Erythroblast (primary cell): ENCODE results near the gene ARMC12.
"Not testable (repeated sequence)": the region's sequence is repeated elsewhere in the genome, so short reads cannot be mapped to it uniquely, and the experiment has no call there.

Source experiments
- GATA1 ChIP-seq: IDR thresholded peaks from 2 replicates; pipeline ENCODE4 v1.6.1; 2011; ENCODE audit warnings: low read depth, mild to moderate bottlenecking, control low read depth, low read length, moderate library complexity
- POLR2A ChIP-seq: IDR thresholded peaks from 2 replicates; pipeline ENCODE4 v1.6.1; 2011; ENCODE audit warnings: mild to moderate bottlenecking, low read length

DNA sequence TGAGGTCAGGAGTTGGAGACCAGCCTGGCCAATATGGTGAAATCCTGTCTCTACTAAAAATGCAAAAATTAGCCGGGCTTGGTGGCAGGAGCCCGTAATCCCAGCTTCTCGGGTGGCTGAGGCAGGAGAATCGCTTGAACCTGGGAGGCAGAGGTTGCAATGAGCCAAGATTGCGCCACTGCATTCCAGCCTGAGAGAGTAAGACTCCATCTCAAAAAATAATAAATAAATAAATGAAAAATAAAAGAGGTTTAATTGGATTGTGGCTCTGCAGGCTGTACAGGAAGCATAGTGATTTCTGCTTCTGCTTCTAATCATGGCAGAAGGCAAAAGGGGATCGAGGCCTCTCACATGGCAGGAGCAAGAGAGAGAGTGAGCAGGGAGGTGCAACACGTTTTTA, 38.4 kb upstream of the ARMC12 start:
- TF ChIP-seq POLR2A, GATA1: not testable (repeated sequence)
